Calu3 (cell line): ENCODE data around the gene MYH15. TPM values are rescaled to one million over a fixed set of nuclear protein-coding genes. Genes with fewer than 3 reads are reported as not detected.

ENCODE experiments used
- BruUV-seq: library from RNA; stranded (reverse); fragments of 400-500 nt; replicated peaks from 2 replicates; lab custom pipeline; 2021; lab: Mats Ljungman, UMichigan
- CTCF ChIA-PET: fragments of 300-600 bp; sonication (Branson Sonifier 250); formaldehyde crosslinking; loops from one replicate; lab custom pipeline; 2022; ENCODE audit warnings: antibody characterized with exemption; lab: Charles Lee
- DNase-seq: peaks from one replicate; pipeline ENCODE4 v3.0.0; 2022
- H3K27ac Mint-ChIP-seq: one replicate; pipeline ENCODE4 v1.8.0; 2022; ENCODE audit warnings: mixed read lengths; ENCODE audit not compliant: unreplicated experiment
- H3K27me3 Mint-ChIP-seq: one replicate; pipeline ENCODE4 v1.8.0; 2022; ENCODE audit warnings: mixed read lengths; ENCODE audit not compliant: unreplicated experiment
- H3K36me3 Mint-ChIP-seq: one replicate; pipeline ENCODE4 v1.8.0; 2022; ENCODE audit warnings: mild to moderate bottlenecking, moderate library complexity, mixed read lengths; ENCODE audit not compliant: insufficient read depth, unreplicated experiment
- H3K4me1 Mint-ChIP-seq: one replicate; pipeline ENCODE4 v1.8.0; 2022; ENCODE audit warnings: mild to moderate bottlenecking, low read depth, mixed read lengths; ENCODE audit not compliant: unreplicated experiment
- H3K4me3 Mint-ChIP-seq: one replicate; pipeline ENCODE4 v1.8.0; 2022; ENCODE audit warnings: mild to moderate bottlenecking, low read depth, moderate library complexity, mixed read lengths; ENCODE audit not compliant: unreplicated experiment
- H3K9me3 Mint-ChIP-seq: one replicate; pipeline ENCODE4 v1.8.0; 2022; ENCODE audit warnings: low read depth, mixed read lengths; ENCODE audit not compliant: unreplicated experiment
- CTCF ChIP-seq: fragments of 200-600 bp; IDR thresholded peaks from one replicate; pipeline ENCODE4 v1.8.0; 2022; ENCODE audit warnings: antibody characterized with exemption; ENCODE audit not compliant: unreplicated experiment
- intact Hi-C: fragments of 100-400 bp; cut with micrococcal nuclease; formaldehyde crosslinking; loops from one replicate; pipeline ENCODE4 v1.10.0; 2022; ENCODE audit not compliant: unreplicated experiment
- total RNA-seq: library from RNA; stranded (reverse); gene quantifications from 2 replicates; pipeline ENCODE4 v1.2.3, GENCODE V29; 2022

MYH15 gene
- total RNA-seq, 1 experiment from 2014 or later = 0.35 TPM

DNA sequence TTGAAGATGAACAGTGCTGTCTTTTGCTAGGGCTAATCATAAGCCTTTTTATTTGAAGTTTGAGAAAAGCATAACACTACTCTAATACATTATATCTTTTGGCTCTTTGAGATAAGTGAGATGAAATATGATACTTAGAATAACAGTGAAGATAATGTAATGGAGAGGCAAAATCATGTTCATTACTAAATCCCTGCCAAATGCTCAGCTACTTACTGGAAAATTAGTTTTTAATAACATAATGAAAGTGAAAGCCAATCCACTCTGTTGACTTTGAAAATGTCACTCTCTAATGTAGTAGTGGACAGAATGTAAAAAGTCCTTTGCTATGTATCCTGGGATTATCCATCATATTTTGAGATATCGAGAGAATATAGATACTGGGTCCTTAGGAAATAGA is 35.9 kb upstream of the MYH15 start:
- H3K27me3 Mint-ChIP-seq = no peaks in the 10 kb centered on the region
- intact Hi-C loops = no loop called here
- H3K4me3 Mint-ChIP-seq = no peak overlapping the region

GRCh38 chr3:108538083-108538482 is 27.7 kb upstream of the MYH15 start:
- TF ChIP-seq CTCF = no peak
- H3K4me1 Mint-ChIP-seq = no peaks in the 10 kb centered on the region
- H3K36me3 Mint-ChIP-seq = peaks cover 5% of the 10 kb centered on the region
- no peak overlapping the region for H3K27ac Mint-ChIP-seq
- no peak for DNase-seq
- no peak overlapping the region for H3K4me3 Mint-ChIP-seq
- no peaks in the 10 kb centered on the region for H3K27me3 Mint-ChIP-seq
- BruUV-seq = no TSS peak
- intact Hi-C loops = no loop called here
- CTCF ChIA-PET = no interaction called here
- H3K9me3 Mint-ChIP-seq = no peaks in the 10 kb centered on the region

More for the DNA sequence above, 35.9 kb upstream of the MYH15 start:
- no peaks in the 10 kb centered on the region for H3K4me1 Mint-ChIP-seq
- no peak overlapping the region for H3K27ac Mint-ChIP-seq
- TF ChIP-seq CTCF = no peak
- no peak for DNase-seq
- no TSS peak for BruUV-seq
- H3K36me3 Mint-ChIP-seq = peaks cover 5% of the 10 kb centered on the region
- CTCF ChIA-PET = no interaction called here
- H3K9me3 Mint-ChIP-seq = no peaks in the 10 kb centered on the region

DNA sequence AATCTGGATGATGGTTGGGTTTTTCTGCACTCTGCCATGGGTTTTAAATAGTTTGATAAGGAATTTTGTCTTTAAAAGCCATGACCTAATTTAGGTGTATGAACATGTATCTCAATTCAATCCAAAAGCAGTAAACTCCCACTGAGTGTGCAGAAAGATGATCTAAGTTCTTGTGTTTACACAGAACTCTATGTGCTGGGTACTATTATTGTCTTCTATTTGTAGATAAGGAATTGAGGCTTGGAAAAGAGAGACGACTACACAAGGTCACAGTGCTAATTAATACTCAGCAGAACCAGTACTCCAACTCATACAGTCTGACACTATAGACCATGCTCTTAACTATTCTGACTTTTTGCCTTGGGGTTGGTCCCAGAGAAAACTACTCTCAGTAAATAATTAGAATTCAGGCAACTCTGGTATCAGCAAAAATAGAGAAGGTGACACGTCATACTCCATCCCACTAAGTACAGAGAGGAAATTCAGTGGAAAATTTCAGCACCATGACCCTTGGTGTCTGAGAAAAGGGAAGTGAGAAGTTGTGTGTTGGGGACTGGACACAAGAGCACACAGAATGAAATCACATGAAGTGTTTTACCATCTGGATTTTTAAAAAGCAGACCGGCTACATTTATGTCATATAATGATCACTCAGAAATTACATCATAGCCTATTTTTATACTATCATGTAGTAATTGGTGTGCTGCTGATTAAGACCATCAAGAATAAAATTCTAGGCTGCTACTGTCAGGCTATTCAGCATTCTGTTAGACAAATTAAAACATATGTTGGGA is 18.3 kb upstream of the MYH15 start:
- CTCF ChIA-PET = no interaction called here
- no peak for TF ChIP-seq CTCF

GRCh38 chr3:108527817-108528216 is 17.4 kb upstream of the MYH15 start:
- CTCF ChIA-PET = no interaction called here
- H3K27me3 Mint-ChIP-seq = peaks cover 8% of the 10 kb centered on the region
- intact Hi-C loops = no loop called here
- TF ChIP-seq CTCF = no peak
- H3K36me3 Mint-ChIP-seq = no peaks in the 10 kb centered on the region
- H3K4me1 Mint-ChIP-seq = no peaks in the 10 kb centered on the region
- no peak overlapping the region for H3K27ac Mint-ChIP-seq
- no TSS peak for BruUV-seq
- no peak for DNase-seq
- H3K9me3 Mint-ChIP-seq = no peaks in the 10 kb centered on the region
- H3K4me3 Mint-ChIP-seq = no peak overlapping the region

More for the DNA sequence above, 18.3 kb upstream of the MYH15 start:
- no TSS peak for BruUV-seq
- H3K4me1 Mint-ChIP-seq = no peaks in the 10 kb centered on the region
- no peaks in the 10 kb centered on the region for H3K9me3 Mint-ChIP-seq
- no peak for DNase-seq
- no peak overlapping the region for H3K4me3 Mint-ChIP-seq
- H3K36me3 Mint-ChIP-seq = no peaks in the 10 kb centered on the region
- no peak overlapping the region for H3K27ac Mint-ChIP-seq
- H3K27me3 Mint-ChIP-seq = peaks cover 8% of the 10 kb centered on the region
- intact Hi-C loops = no loop called here
